Dermis microvascular lymphatic vessel endothelial cell (primary cell): ENCODE results near the gene SYNC. TPM values are rescaled to one million over a fixed set of nuclear protein-coding genes. Genes with fewer than 3 reads are reported as not detected.
"Not testable (repeated sequence)": the region's sequence is repeated elsewhere in the genome, so short reads cannot be mapped to it uniquely, and the experiment has no call there.

Source experiments
- DNase-seq, 2 donors: peaks; one replicate each; pipeline versions ENCODE4 v3.0.0 to v3.0.0-alpha.2; 2010; ENCODE audit warnings: low read depth in 2 of 2
- total RNA-seq: library from RNA; depleted of rRNA; stranded (reverse); fragments of >200 nt; gene quantifications from 2 replicates; pipeline ENCODE4 v1.2.1, GENCODE V29; 2014

Gene SYNC
- total RNA-seq, 1 donor from 2014 or later: 11.7 TPM

DNA sequence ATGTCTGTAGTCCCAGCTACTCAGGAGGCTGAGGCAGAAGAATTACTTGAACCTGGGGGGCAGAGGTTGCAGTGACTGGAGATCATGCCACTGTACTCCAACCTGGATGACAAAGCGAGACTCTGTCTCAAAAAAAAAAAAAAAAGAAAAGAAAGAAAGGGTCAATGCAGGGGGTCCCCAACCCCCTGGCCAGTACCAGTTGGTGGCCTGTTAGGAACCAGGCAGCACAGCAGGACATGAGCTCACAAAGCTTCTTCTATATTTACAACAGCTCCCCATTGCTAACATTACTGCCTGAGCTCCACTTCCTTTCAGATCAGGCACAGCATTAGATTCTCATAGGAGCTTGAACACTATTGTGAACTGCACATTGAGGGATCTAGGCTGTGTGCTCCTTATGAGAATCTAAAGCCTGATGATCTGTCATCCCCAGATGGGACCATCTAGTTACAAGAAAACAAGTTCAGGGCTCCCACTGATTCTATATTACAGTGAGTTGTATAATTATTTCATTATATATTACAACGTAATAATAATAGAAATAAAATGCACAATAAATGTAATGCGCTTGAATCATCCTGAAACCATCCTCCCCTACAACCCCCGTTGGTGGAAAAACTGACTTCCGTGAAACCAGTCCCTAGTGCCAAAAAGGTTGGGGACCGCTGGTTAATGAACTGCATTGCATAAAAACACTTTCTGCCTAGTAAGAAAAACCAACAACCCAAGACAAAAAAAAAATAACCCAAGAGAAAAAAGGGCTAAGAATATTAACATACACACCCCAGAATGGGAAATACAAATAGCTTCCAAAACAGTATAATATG lies 55.0 kb downstream of the SYNC start:
- DNase-seq: peak in 1 of 2 donors; percentile 60

DNA sequence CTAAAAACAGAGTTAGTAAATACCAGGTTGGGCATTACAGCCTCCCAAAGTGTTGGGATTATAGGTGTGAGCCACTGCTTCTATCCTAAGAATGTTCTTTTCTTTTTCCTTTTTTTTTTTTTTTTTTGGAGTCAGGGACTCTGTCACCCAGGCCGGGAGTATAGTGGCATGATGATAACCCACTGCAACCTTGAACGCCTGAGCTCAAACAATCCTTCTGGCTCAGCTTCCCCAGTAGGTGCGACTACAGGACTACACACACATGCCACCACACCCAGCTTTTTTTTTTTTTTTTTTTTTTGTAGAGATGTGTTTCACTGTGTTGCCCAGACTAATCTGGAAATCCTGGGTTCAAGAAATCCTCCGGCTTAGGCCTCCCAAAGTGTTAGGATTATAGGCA lies 58.1 kb downstream of the SYNC start:
- no peak for DNase-seq

- DNase-seq: not testable (repeated sequence)
Observed at GRCh38 chr1:32642292-32642827, 60.2 kb downstream of the SYNC start.

GRCh38 chr1:32639489-32640075 lies 63.0 kb downstream of the SYNC start:
- no peak for DNase-seq

DNA sequence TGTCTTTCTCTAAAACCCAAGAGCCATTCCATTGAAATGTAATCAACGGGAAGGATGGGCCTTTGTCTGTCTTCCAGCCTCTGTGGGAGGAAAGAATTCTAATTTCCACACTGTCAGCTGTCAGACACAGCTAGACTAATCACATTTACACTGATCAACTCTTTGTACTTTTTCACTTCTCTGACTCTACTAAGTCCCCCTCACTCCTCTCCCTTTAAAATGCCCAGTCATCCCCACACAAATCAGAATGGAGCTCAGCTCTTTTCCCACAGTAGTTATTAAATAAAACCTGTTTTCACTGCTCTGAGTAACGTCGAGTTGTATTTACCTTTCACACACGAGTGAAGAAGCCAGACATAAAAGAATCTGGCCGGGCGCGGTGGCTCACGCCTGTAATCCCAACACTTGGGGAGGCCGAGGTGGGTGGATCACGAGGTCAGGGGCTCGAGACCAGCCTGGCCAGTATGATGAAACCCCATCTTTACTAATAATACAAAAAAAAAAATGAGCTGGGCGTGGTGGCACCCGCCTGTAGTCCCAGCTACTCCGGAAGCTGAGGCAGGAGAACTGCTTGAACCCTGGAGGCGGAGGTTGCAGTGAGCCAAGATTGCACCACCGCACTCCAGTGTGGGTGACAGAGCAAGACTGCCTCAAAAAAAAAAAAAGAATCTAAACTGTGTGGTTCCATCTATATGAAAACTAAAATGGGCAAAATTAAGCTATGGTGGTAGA lies 65.5 kb downstream of the SYNC start:
- no peak for DNase-seq

GRCh38 chr1:32635508-32636277 lies 66.9 kb downstream of the SYNC start:
- DNase-seq: no peak

DNA sequence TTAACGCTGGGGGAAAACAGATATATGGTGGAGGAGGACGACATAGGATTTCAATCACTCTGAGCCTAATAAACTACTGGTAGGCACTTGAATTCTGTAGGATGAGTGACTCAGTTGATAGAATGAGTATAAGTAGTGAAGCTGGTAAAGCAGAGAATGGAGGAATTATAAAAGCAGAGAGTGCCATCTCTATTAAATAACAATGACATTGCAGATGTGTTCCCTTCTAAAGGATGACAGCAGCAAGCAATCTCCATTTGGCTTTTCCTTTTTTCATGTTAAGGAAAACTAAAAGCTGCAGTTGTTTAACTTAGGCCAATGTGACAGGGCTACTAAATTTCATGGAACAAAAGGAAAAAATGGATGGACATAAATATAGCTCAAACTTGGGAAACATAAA lies 69.7 kb downstream of the SYNC start:
- no peak for DNase-seq

DNA sequence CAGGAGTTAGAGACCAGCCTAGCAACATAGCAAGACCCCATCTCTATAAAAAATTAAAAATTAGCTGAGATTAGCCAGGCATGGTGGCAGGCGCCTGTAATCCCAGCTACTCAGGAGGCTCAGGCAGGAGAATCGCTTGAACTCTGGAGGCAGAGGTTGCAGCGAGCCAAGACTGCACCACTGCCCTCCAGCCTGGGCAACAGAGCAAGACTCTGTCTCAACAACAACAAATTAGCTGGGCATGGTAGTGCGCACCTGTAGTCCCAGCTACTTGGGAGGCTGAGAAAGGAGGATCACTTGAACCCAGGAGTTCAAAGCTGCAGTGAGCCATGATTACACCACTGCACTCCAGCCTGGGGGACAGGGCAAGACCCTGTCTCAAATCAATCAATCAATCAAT lies 72.4 kb downstream of the SYNC start:
- DNase-seq: not testable (repeated sequence)

Other genes with a start within 250 kb of the SYNC start
- under 0.01 TPM in 2 replicates for gene ZBTB8B, start 237.7 kb downstream of the SYNC start, total RNA-seq
- 5.5 and 9.1 TPM in 2 replicates for gene ZBTB8A, start 163.3 kb downstream of the SYNC start, total RNA-seq
- gene ZBTB8OS, start 52.2 kb downstream of the SYNC start, total RNA-seq: 22.5 and 25.0 TPM in 2 replicates
- 118 and 181 TPM in 2 replicates for gene RBBP4, start 51.6 kb downstream of the SYNC start, total RNA-seq
- 65.2 and 73.3 TPM in 2 replicates for gene YARS1, start 114.6 kb upstream of the SYNC start, total RNA-seq
- gene S100PBP, start 114.9 kb upstream of the SYNC start, total RNA-seq: 11.9 and 14.3 TPM in 2 replicates
- 0.25 and 0.51 TPM in 2 replicates for gene FNDC5, start 168.1 kb upstream of the SYNC start, total RNA-seq
- gene HPCA, start 183.7 kb upstream of the SYNC start, total RNA-seq: not detected in 2 replicates
- 19.8 and 20.1 TPM in 2 replicates for gene TMEM54, start 198.6 kb upstream of the SYNC start, total RNA-seq